KMS-11 (cell line): ENCODE data around the gene ADAMTS17.

ENCODE experiments used
- H2AFZ ChIP-seq: fragments of 200-600 bp; sonication (generic); 2 replicates; pipeline ENCODE4 v1.6.1; 2016; ENCODE audit warnings: antibody characterized with exemption, mixed run types, low read depth
- H3K27ac ChIP-seq: fragments of 200-600 bp; sonication (generic); 2 replicates; pipeline ENCODE4 v1.6.1; 2016; ENCODE audit warnings: mild to moderate bottlenecking, mixed run types
- H3K27me3 ChIP-seq: fragments of 200-600 bp; sonication (generic); 2 replicates; pipeline ENCODE4 v1.6.1; 2017; ENCODE audit warnings: mild to moderate bottlenecking, low read depth, mixed run types, moderate library complexity; ENCODE audit not compliant: insufficient read depth
- H3K36me3 ChIP-seq: fragments of 200-600 bp; sonication (generic); 2 replicates; pipeline ENCODE4 v1.6.1; 2017; ENCODE audit warnings: mild to moderate bottlenecking, mixed run types; ENCODE audit not compliant: insufficient read depth
- H3K4me1 ChIP-seq: fragments of 200-600 bp; sonication (generic); 2 replicates; pipeline ENCODE4 v1.6.1; 2016; ENCODE audit warnings: mild to moderate bottlenecking, low read depth, mixed run types; ENCODE audit not compliant: poor library complexity, severe bottlenecking
- H3K4me2 ChIP-seq: fragments of 200-600 bp; sonication (generic); 2 replicates; pipeline ENCODE4 v1.7.0; 2016; ENCODE audit warnings: mild to moderate bottlenecking, mixed run types
- H3K4me3 ChIP-seq: fragments of 200-600 bp; sonication (generic); IDR thresholded peaks from 2 replicates; pipeline ENCODE4 v1.6.1; 2017; ENCODE audit warnings: low read depth, low read length, mixed read lengths; ENCODE audit not compliant: insufficient read depth
- H3K79me2 ChIP-seq: fragments of 200-600 bp; sonication (generic); 2 replicates; pipeline ENCODE4 v1.6.1; 2016; ENCODE audit warnings: low read depth, mixed run types; ENCODE audit not compliant: insufficient read depth
- H3K9ac ChIP-seq: fragments of 200-600 bp; sonication (generic); 2 replicates; pipeline ENCODE4 v1.6.1; 2016; ENCODE audit warnings: mild to moderate bottlenecking, mixed run types
- H4K20me1 ChIP-seq: fragments of 200-600 bp; sonication (generic); 2 replicates; pipeline ENCODE4 v1.6.1; 2016; ENCODE audit warnings: mild to moderate bottlenecking, mixed run types; ENCODE audit not compliant: insufficient read depth
- TF ChIP-seq, protein P1 (sequence below): fragments of 200-600 bp; sonication (generic); conservative IDR thresholded peaks from 2 replicates; pipeline ENCODE4 v1.6.1; 2017; ENCODE audit warnings: low read depth, mild to moderate bottlenecking, antibody characterized with exemption, low read length, moderate library complexity, mixed read lengths

ADAMTS17 gene

GRCh38 chr15:100224206-100225185, 117.3 kb downstream of the ADAMTS17 start:
- Histone ChIP-seq H3K27ac (no peak overlapping the region), H3K27me3 (no peaks in the 10 kb centered on the region)
- TF ChIP-seq, protein P1, sequence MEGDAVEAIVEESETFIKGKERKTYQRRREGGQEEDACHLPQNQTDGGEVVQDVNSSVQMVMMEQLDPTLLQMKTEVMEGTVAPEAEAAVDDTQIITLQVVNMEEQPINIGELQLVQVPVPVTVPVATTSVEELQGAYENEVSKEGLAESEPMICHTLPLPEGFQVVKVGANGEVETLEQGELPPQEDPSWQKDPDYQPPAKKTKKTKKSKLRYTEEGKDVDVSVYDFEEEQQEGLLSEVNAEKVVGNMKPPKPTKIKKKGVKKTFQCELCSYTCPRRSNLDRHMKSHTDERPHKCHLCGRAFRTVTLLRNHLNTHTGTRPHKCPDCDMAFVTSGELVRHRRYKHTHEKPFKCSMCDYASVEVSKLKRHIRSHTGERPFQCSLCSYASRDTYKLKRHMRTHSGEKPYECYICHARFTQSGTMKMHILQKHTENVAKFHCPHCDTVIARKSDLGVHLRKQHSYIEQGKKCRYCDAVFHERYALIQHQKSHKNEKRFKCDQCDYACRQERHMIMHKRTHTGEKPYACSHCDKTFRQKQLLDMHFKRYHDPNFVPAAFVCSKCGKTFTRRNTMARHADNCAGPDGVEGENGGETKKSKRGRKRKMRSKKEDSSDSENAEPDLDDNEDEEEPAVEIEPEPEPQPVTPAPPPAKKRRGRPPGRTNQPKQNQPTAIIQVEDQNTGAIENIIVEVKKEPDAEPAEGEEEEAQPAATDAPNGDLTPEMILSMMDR: no peak

DNA sequence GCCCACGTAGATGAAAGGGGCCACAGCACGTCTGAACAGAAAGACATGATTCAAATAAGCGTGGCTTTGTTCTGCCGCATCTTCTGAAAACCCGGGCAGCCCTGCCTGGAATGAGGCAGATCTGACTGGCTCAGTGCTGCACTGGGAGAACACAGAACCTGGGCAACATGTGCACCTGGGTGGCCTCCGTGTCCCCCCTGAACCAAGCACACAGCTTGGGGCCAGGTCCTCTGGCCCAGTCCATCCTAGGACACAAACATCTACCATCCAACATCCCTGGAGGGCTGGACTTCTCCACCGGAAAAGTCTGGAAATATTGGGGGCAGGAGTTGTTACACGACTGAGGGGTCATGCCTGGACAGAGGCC, 119.4 kb downstream of the ADAMTS17 start:
- Histone ChIP-seq H2AFZ (no peak overlapping the region), H3K79me2 (no peaks in the 10 kb centered on the region)
- TF ChIP-seq, protein P1: no peak

More at GRCh38 chr15:100224206-100225185, 117.3 kb downstream of the ADAMTS17 start:
- no peaks in the 10 kb centered on the region for H3K36me3 ChIP-seq
- H4K20me1 ChIP-seq: no peaks in the 10 kb centered on the region
- H3K4me1 ChIP-seq: no peaks in the 10 kb centered on the region
- H3K79me2 ChIP-seq: no peaks in the 10 kb centered on the region
- no peak overlapping the region for H3K4me3 ChIP-seq
- H3K4me2 ChIP-seq: no peak overlapping the region
- H3K9ac ChIP-seq: no peak overlapping the region
- H2AFZ ChIP-seq: no peak overlapping the region

DNA sequence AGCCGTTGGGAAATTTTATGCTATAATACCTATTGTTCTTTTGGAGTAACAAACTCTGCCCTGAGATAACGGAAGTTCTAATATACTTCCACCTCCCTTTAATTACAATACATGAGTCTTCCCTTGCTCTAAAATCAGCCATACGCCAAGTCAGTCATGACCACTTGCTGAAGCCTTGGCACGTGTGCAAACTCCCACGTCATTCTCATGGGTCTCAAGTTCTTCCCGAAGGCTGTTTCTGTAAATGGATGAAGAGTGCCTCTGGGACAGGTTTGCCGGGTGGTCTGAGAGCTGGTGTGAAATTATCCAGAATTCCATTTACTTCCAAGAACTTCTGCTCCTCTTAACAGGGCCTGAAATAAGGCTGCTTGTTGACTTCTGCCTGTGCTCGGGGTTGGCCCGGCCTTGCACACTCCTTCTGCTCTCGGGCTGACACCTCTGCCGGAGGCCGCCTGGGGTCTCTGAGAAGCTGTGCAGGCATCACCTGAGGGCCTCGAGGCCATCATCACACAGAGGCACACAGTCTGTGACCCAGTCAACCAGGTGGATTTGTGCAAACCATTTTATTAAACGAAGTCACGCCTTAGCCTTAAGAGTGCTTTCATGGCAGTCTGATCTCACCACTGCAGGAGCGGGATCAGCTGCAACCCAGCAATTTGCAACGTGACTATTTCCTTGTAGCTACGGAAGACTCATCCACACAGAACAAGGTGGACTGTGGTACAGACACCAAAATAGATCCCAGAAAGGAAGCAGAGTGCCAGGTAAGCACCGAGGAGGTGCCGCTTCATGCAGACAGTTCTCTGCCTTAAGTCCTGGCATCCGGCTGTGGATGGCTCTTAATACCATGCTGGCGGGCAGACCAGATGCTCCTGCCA, 120.1 kb downstream of the ADAMTS17 start:
- H3K4me1 ChIP-seq: no peaks in the 10 kb centered on the region
- no peak overlapping the region for H3K4me2 ChIP-seq
- no peaks in the 10 kb centered on the region for H4K20me1 ChIP-seq
- no peaks in the 10 kb centered on the region for H3K27me3 ChIP-seq
- no peak overlapping the region for H3K4me3 ChIP-seq
- no peaks in the 10 kb centered on the region for H3K79me2 ChIP-seq
- TF ChIP-seq, protein P1: no peak
- no peak overlapping the region for H3K9ac ChIP-seq
- H3K36me3 ChIP-seq: no peaks in the 10 kb centered on the region
- no peak overlapping the region for H2AFZ ChIP-seq
- no peak overlapping the region for H3K27ac ChIP-seq

More for the DNA sequence above, 119.4 kb downstream of the ADAMTS17 start:
- H3K4me3 ChIP-seq: no peak overlapping the region
- no peaks in the 10 kb centered on the region for H4K20me1 ChIP-seq
- no peaks in the 10 kb centered on the region for H3K36me3 ChIP-seq
- H3K27ac ChIP-seq: no peak overlapping the region
- H3K9ac ChIP-seq: no peak overlapping the region
- no peaks in the 10 kb centered on the region for H3K27me3 ChIP-seq
- no peak overlapping the region for H3K4me2 ChIP-seq
- no peaks in the 10 kb centered on the region for H3K4me1 ChIP-seq

GRCh38 chr15:100220058-100220768, 121.6 kb downstream of the ADAMTS17 start:
- H3K4me2 ChIP-seq: no peak overlapping the region
- no peaks in the 10 kb centered on the region for H3K36me3 ChIP-seq
- no peaks in the 10 kb centered on the region for H3K27me3 ChIP-seq
- H3K27ac ChIP-seq: no peak overlapping the region
- no peak overlapping the region for H2AFZ ChIP-seq
- H3K9ac ChIP-seq: no peak overlapping the region
- no peaks in the 10 kb centered on the region for H4K20me1 ChIP-seq
- TF ChIP-seq, protein P1: no peak
- no peaks in the 10 kb centered on the region for H3K79me2 ChIP-seq
- no peak overlapping the region for H3K4me3 ChIP-seq
- H3K4me1 ChIP-seq: no peaks in the 10 kb centered on the region
